AG20443 (cell line): Measurements from ENCODE around the gene VTI1B.
A peak's percentile ranks its signal among the peaks of the same experiment; 100 is the strongest.
"Not testable (repeated sequence)": the region's sequence is repeated elsewhere in the genome, so short reads cannot be mapped to it uniquely, and the experiment has no call there.

Experiments used
- DNase-seq: peaks from one replicate; pipeline ENCODE4 v3.0.0; 2012; ENCODE audit warnings: low spot score, mixed read lengths

VTI1B gene

GRCh38 chr14:67630186-67630585 is 44.2 kb downstream of the VTI1B start:
- no peak for DNase-seq

DNA sequence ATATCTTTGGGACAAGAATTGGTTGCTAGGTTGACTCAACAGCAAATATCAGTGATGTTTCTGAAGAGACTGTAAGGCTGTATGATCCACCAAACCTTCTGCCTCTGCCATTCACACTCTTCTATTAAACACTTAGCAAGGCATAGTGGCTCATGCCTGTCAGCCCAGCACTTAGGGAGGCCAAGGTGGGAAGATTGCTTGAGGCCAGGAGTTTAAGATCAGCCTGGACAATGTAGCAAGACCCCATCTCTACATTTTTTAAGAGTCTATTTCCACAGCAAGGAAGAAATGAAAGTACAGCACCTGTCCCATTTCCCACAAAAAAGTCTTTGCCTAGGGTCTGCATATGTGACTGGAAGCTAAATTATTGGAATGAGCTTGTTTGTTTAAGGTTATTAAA is 46.9 kb downstream of the VTI1B start:
- DNase-seq = no peak

DNA sequence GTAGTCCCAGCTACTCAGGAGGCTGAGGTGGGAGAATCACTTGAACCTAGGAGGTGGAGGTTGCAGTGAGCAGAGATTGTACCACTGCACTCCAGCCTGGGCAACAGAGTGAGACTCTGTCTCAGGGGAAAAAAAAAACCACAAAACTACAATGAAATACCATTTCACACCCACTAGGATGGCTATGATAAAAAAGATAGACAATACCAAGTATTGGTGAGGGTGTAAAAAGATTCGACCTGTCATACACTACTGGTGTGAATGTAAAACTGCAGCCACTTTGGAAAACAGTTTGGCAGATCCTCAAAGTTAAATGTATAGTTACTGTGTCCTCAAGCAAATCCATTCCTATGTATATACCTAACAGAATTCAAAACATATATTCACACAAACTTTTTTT is 48.3 kb downstream of the VTI1B start:
- DNase-seq = not testable (repeated sequence)

DNA sequence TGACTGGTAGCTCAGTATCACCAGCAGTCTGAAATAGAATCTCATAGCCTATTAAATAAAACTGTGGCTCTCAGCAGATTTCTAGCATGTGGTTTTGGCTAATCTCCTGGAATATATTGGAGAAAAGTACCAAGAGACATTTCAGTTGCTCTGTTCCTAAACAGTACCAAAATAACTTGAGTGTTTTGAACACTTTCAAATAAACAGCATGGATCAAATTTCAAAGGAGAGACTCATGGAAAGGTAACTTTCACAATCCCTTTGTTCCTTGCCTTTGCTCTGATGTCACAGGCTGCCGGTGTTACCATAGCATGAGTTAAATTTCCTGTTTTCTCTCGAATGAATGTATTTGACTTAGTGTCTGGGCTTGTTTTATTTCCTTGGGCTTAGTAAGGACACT is 51.3 kb downstream of the VTI1B start:
- peak; percentile 31 for DNase-seq

- DNase-seq = peak; percentile 70
Observed at GRCh38 chr14:67622675-67623074, 51.8 kb downstream of the VTI1B start.

DNA sequence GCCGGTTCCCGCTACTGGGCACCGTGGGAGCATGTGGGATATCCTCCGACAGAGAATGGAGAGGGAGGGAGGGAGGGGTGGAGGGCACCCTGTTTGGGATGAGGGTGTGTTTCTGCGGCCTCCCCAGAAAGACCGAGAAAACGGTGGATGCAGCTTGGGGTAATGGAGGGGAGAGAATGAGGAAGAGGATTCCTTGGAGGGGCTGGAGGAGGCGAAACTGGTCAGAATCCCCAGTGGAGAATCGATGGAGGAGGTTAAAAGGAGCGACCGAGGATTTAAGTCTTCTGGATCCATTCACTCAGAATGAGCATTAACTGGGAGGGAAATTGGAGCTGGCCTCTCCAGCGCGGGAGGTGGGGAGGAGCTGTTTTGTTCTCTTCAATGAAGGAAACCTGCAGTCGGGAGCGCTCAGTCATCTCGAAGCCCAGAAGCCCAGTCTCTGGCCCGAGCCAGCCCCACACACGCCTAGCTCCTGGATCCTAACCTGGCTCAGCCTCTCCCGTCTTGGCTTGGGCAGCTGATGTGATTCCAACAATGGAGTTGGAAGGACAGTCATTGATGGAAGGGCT is 54.1 kb downstream of the VTI1B start:
- no peak for DNase-seq

DNA sequence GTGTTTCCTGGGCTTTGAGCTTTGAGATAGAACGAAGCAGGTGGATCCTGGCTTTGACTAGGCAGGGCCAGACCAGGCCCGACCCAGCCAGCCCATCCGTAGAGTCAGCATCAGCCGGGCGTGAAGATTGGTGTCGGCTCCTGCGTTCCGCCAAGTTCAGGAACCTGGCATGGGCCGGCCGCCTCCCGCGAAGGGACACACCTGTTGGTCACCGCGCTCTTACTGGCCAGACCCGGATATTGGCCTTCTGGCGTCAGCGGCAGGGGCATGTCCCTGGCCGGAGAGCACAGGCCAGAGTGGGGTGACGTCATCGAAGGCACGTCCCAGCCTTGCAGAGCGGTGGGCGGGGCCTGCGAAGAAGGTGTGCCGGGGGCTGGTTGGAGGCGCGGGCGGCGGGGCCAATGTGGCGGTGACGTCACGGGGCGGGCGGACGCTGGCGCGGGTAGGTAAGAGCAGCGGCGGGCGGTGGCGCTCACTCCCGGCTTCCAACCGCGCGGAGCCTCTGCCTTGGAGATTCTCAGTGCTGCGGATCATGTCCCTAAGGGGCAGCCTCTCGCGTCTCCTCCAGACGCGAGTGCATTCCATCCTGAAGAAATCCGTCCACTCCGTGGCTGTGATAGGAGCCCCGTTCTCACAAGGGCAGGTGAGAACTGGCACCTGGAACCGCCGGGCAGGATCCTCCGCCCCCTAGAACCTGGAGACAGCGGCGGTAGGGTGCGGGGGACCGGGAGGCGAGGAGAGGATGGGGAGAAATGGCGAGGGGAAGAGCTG is 54.8 kb downstream of the VTI1B start, which contains the start of gene ARG2:
Gene ARG2, plus strand, starts transcription at position 475 of the 771 bp plus-strand sequence. Its CDS starts 58 bp downstream, at position 533.
- peak; percentile 96 for DNase-seq

DNA sequence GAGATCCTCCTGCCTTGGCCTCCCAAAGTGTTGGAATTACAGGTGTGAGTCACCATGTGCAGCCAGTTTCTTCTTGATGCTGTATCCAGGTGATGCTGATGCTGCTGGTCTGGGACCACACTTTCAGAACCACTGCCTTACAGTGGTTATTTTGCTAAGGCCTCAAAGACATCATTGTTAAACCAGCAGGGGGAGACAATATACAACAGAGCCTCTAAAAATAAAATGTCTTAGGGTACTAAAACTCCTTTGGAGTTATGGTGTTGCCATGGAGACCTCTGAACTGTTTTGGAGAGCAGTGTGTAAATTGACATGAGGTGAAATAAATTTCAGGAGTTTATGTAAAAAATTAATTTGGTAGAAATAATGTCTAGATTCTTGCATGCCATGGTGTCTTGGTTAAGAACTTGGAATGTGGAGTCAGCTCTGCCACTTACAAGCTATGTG is 55.8 kb downstream of the VTI1B start:
- peak; percentile 73 for DNase-seq

GRCh38 chr14:67610491-67610890 is 63.9 kb downstream of the VTI1B start:
- DNase-seq = no peak

DNA sequence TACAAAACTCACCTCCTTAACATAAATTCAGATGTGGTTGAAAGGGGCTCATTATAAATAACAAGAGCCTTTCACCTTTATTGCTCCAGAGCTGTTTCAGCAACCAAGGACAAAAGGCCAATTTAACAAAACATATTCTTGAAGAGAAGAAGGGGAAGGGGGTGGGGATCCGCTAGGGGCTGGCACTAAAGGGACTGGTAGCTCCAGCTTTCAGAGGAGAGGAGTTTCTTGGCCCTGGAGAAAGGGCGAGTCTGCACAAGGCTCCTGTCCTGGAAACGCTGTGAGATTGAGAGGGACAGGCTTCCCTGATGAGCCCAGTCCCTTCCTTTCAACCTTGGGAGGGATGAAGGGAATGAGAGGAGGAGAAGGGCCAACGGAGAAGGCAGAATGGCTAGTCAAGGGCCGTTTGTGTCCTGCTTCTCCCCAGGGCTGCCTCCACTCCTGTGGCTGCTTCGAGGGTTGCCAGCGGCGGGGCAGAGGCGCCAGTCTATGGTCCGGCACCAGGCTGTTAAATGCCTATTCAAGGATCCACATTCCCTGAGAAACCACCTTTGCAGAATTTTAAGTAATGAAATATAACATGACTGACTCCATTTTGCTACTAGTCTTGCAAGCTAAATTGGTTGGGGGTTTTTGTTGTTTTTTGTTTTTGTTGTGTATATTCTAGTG is 64.7 kb downstream of the VTI1B start:
- DNase-seq = no peak

DNA sequence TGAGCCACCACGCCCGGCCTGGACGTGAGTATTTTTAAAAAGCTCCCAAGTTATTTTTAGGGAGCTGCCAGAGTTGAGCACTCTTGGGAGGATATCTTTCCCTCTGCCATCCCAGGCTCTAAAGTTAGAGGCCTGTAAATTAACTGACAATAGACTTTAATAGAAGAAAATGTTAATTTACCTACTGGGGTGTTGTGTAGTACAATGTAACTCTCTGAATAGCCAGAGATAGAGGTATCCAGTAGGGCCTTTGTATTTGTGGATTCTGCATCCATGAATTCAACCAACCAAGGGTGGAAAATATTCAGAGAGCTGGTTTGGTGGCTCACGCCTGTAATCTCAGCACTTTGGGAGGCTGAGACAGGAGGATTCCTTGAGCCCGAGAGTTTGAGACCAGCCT is 66.8 kb downstream of the VTI1B start:
- DNase-seq = no peak

DNA sequence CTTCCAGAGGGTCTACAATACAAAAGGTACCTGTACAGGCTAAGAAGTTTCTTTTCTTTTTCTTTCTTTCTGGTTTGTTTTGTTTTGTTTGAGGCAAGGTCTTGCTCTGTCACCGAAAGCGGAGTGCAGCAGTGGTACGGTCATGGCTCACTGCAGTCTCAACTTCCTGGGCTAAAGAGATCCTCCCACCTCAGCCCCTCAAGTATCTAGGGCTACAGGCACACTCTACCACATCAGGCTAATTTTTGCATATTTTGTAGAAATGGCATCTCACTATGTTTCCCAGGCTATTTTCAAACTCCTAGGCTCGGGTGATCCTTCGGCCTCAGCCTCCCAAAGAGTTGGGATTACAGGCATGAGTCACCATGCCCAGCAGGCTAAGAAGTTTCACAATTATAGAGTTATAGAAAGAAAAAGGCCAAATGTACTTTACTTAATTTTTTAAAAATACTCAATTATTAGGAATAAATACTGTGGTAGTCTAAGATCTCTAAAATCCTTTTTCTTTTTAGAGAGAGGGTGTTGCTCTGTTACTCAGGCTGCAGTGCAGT is 71.4 kb downstream of the VTI1B start:
- no peak for DNase-seq

GRCh38 chr14:67602076-67602475 is 72.4 kb downstream of the VTI1B start:
- no peak for DNase-seq

DNA sequence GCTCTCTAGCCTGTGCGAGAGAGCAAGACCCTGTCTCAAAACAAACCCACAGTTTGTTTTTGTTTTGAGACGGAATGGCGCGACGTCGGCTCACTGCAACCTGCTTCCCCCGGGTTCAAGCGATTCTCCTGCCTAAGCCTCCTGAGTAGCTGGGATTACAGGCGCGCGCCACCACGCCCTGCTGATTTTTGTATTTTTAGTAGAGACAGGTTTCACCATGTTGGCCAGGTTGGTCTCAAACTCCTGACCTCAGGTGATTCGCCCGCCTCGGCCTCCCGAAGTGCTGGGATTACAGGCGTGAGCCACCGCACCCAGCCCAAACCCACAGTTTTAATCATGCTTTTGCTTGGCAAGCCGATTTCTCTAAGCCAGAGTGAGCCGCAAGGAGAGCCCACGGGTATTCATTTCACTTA is 73.9 kb downstream of the VTI1B start:
- not testable (repeated sequence) for DNase-seq

DNA sequence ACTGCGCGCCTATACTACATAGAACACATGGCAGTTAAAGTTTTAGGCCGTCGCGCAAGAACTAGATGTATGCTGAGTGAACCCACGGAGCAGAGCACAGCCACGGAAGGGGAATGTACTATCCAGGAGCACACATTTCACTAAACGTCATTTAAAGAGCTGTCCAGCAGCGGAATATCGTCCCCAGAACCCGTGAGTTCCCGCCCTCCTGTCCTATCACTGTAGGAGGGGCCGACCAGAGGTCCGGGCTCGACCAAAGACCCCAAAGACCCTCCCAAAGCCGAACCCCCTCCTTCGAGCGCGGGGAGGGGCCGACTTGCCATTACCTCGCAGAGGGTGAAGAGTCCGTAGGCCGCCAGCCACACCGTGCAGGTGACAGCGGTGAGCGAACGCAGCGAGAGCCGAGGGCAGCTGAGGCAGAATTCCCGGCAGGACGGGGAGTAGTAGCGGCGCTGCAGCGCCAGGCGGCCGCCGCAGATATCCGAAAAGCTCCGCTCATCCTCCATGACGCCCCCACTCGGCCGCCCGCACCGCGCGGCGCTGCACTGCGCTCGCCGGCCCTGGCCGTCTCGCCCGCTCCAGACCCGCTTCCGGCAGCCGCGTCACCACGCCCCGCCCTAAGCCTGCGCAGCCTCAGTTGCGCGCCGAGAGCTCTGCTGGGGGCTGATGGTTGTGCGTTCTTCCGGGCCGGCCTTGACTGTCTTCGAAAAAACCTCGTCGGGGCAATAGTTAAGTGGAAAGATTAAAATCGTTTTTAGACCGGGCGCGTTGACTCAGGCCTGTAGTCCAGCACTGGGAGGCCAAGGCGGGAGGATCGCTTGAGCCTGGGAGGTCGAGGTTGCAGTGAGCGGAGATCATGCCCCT is 74.5 kb downstream of the VTI1B start, which contains the start of gene PIGH:
Gene PIGH, minus strand, starts transcription at position 571 of the 864 bp plus-strand sequence. Its CDS starts 65 bp downstream, at position 506.
- DNase-seq = peak; percentile 98
